Loucy (cell line): ENCODE results near the gene CREBL2.
"Not testable (repeated sequence)": the region's sequence is repeated elsewhere in the genome, so short reads cannot be mapped to it uniquely, and the experiment has no call there.

Experiments
- EZH2phosphoT487 ChIP-seq: fragments of 200-600 bp; IDR thresholded peaks from 2 replicates; pipeline ENCODE4 v1.6.1; 2018; ENCODE audit warnings: antibody characterized with exemption, mild to moderate bottlenecking, moderate library complexity, borderline replicate concordance
- TF ChIP-seq, protein P1 (sequence below): fragments of 200-600 bp; sonication (generic); conservative IDR thresholded peaks from 2 replicates; pipeline ENCODE4 v1.5.1; 2014; ENCODE audit warnings: mild to moderate bottlenecking, antibody characterized with exemption, low read length

DNA sequence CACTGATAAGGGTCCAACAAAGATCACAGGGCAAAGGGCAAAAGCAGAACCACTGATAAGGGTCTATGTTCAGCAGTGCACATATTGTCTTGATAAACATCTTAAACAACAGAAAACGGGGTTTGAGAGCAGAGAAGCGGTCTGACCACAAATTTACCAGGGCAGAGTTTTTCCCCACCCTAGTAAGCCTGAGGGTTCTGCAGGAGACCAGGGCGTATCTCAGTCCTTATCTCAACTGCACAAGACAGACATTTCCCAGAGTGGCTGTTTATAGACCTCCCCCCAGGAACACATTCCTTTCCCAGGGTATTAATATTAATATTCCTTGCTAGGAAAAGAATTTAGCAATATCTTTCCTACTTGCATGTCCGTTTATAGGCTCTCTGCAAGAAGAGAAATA, 28.3 kb downstream of the CREBL2 start:
- TF ChIP-seq, protein P1, sequence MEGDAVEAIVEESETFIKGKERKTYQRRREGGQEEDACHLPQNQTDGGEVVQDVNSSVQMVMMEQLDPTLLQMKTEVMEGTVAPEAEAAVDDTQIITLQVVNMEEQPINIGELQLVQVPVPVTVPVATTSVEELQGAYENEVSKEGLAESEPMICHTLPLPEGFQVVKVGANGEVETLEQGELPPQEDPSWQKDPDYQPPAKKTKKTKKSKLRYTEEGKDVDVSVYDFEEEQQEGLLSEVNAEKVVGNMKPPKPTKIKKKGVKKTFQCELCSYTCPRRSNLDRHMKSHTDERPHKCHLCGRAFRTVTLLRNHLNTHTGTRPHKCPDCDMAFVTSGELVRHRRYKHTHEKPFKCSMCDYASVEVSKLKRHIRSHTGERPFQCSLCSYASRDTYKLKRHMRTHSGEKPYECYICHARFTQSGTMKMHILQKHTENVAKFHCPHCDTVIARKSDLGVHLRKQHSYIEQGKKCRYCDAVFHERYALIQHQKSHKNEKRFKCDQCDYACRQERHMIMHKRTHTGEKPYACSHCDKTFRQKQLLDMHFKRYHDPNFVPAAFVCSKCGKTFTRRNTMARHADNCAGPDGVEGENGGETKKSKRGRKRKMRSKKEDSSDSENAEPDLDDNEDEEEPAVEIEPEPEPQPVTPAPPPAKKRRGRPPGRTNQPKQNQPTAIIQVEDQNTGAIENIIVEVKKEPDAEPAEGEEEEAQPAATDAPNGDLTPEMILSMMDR = not testable (repeated sequence)
- TF ChIP-seq EZH2phosphoT487 = not testable (repeated sequence)
